GM12864 (cell line): ENCODE measurements around the gene MYO9B.

ENCODE experiments used
- DNase-seq: peaks from one replicate; pipeline ENCODE4 v3.0.0-alpha.2; 2011; ENCODE audit warnings: low read depth
- H3K4me3 ChIP-seq: 2 replicates; pipeline ENCODE4 v1.5.1; 2011; ENCODE audit warnings: mild to moderate bottlenecking, low read depth, low read length, control low read depth
- TF ChIP-seq, protein P1 (sequence below): IDR thresholded peaks from 2 replicates; pipeline ENCODE4 v1.5.1; 2011; ENCODE audit warnings: low read depth, mild to moderate bottlenecking, moderate library complexity, low read length, control low read depth, inconsistent platforms; ENCODE audit errors: missing control alignments

MYO9B gene

DNA sequence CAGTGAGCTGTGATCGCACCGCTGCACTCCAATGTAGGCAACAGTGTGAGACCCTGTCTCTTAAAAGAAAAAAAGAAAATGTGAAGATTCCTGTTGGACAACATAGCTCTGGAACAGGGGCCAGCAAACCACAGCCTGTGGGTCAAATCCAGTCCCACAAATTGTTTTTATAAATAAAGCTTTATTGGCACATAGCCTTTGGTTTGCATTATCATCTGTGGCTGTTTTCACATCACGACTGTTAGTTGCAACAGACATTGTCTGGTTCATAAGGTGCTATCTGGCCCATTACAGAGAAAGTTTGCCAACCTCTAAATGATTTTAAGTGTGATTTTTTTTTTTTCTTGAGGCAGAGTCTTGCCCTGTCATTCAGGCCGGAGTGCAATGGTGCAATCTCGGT lies 90.1 kb downstream of the MYO9B start:
- DNase-seq, result no peak
- TF ChIP-seq, protein P1, sequence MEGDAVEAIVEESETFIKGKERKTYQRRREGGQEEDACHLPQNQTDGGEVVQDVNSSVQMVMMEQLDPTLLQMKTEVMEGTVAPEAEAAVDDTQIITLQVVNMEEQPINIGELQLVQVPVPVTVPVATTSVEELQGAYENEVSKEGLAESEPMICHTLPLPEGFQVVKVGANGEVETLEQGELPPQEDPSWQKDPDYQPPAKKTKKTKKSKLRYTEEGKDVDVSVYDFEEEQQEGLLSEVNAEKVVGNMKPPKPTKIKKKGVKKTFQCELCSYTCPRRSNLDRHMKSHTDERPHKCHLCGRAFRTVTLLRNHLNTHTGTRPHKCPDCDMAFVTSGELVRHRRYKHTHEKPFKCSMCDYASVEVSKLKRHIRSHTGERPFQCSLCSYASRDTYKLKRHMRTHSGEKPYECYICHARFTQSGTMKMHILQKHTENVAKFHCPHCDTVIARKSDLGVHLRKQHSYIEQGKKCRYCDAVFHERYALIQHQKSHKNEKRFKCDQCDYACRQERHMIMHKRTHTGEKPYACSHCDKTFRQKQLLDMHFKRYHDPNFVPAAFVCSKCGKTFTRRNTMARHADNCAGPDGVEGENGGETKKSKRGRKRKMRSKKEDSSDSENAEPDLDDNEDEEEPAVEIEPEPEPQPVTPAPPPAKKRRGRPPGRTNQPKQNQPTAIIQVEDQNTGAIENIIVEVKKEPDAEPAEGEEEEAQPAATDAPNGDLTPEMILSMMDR, result no peak
- no peak overlapping the region for H3K4me3 ChIP-seq

DNA sequence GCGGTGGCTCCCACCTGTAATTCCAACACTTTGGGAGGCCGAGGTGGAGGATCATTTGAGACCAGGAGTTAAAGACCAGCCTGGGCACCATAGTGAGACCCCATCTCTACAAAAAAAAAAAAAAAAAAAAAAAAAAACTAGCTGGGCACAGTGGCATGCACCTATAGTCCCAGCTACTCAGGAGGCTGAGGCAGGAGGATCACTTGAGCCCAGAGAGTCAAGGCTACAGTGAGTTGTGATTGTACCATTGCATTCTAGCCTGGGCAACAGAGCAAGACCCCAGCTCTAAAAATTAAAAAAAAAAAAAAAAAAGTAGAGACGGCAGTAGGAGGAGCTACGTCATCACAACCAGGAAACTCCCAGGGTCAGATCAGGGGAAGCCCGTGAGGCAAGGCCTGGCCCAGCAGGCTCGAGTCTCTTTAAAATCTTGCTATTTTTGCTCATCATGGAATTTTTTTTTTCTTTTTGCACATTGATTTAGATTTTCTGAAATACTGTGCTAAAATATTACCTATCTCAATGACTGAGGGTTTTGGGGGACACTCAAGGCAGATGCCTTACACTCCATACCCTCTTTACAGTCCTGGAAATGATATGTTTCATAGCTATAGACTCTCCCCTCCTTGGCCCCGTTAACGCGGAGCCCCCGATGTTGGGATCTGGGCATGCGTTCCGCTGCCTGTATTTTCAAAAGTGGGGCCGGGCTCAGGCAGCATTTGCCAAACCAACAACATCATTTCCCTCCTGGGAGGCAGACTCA lies 95.1 kb downstream of the MYO9B start:
- TF ChIP-seq, protein P1, result no peak
- no peak for DNase-seq
- no peak overlapping the region for H3K4me3 ChIP-seq

DNA sequence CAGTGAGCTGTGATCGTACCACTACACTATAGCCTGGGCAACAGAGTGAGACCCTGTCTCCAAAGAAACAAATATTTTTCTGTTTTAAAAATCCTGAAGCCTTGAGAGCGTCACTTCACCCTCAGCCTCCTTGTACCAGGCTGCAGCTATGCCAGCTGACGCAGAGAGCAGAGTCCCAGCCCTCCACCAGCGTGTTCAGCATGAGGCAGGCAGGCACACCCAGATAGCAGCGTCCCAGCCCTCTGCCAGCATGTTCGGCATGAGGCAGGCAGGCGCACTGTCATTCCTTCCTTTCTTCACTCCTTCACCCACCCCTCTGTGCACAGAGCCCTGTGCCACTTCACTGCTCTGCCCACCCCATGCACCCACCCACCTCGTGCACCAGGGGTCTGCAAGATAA lies 96.3 kb downstream of the MYO9B start:
- DNase-seq, result no peak
- TF ChIP-seq, protein P1, result no peak
- H3K4me3 ChIP-seq, result no peak overlapping the region

DNA sequence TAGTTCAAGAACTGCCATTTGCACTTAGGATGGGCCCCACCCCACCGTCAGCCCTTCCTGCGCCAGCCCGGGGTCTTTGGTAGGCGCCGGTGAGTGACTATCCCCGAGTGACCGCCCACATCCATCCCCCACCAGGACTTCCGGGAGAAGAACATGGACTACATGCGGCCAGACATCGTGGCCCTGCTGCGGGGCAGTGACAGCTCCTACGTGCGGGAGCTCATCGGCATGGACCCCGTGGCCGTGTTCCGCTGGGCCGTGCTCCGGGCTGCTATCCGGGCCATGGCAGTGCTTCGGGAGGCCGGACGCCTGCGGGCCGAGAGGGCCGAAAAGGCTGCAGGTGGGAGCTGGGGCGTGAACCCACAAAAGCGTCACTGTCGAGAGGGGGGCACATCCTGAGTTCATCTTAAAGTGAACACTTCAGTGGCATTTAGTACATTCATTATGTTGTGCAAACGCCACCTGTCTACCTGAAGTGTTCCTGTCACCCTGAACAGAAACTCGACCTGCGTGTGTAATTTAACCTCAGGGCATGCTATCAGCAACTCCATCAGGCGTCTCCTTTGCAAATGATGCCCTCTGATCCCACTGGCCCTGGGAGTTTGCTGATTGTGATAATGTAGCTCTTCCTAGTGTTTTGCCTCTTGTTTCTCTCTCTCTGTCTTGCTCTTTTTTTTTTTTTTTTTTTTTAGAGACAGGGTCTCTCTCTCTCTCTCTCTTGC lies 97.2 kb downstream of the MYO9B start:
- TF ChIP-seq, protein P1, result no peak
- no peak for DNase-seq
- H3K4me3 ChIP-seq, result no peak overlapping the region

DNA sequence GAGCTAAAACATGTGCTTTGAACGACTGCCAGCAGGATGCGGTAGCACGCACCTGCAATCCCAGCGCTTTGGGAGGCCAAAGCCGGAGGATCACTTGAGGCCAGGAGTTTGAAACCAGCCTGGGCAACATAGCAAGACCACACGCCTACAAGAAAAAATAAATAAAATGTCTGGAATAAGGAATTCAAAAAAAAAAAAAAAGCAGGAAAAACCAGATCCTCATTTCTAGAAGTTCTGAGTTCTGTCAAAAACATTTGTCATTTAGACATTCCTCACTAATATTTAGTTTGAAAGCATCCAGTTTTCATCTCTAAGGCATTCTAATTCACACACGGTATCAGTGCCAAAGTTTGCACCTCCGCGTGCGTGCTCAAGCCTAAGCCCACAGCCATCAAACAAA lies 102.7 kb downstream of the MYO9B start:
- TF ChIP-seq, protein P1, result no peak
- DNase-seq, result no peak

DNA sequence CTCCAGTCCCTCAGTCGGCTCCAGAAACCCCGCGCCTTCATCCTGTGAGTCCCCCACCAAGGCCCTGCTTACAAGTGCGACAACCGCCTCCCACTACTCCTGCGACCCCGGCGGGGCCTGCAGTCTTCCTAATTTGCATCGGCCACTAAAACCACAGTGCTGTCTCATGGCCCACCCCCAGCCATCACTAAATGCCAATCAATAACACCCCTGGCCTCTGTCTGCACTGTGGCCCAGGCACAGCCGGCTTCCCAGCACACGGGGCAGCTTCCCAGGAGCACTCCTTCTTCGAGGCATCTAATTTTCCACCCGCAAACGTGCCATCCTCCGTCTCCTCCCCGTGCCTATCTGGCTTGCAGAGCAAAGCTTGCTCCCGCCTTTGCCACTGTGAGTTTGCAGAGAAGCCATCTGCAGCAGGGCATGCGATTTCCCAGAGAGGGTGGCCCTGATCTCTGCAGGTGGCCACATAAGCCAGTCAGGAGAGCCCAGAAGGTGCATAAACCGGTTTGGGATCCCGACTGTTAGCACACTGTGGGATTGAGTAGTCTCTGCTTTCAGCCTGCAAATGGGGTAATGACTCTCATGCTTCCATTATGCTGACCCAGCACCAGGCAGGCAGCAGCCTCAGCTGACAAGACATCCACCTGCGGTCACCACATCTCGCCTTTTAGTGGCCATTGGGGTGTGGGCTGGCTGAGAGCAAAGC lies 105.6 kb downstream of the MYO9B start:
- TF ChIP-seq, protein P1, result no peak
- no peak overlapping the region for H3K4me3 ChIP-seq
- DNase-seq, result no peak

More for the DNA sequence above, 102.7 kb downstream of the MYO9B start:
- H3K4me3 ChIP-seq, result no peak overlapping the region
